PFSK-1 (cell line): Measurements from ENCODE around the gene TPSD1.

Experiments used
- FOXP2 ChIP-seq: optimal IDR thresholded peaks from 2 replicates; pipeline ENCODE3; 2011; ENCODE audit warnings: borderline replicate concordance, control low read depth, inconsistent platforms; ENCODE audit not compliant: insufficient read depth; ENCODE audit errors: extremely low read length, extremely low read depth
- POLR2AphosphoS5 ChIP-seq: IDR thresholded peaks from 2 replicates; pipeline ENCODE4 v1.6.1; 2012; ENCODE audit warnings: low read depth, mild to moderate bottlenecking, control low read depth, low read length, moderate library complexity
- SIN3A ChIP-seq: IDR thresholded peaks from 2 replicates; pipeline ENCODE4 v1.6.1; 2012; ENCODE audit warnings: mild to moderate bottlenecking, low read length, moderate library complexity, borderline replicate concordance; ENCODE audit not compliant: insufficient read depth
- TAF1 ChIP-seq: IDR thresholded peaks from 2 replicates; pipeline ENCODE4 v1.6.1; 2012; ENCODE audit warnings: low read length, control low read depth, borderline replicate concordance; ENCODE audit not compliant: insufficient read depth
- TF ChIP-seq, protein P1 (sequence below), 2 experiments: IDR thresholded peaks; 2 replicates each; pipeline versions ENCODE4 v1.6.1 to v1.8.0; 2011 to 2012; ENCODE audit warnings: low read depth in 2 of 2, low read length in 2 of 2, control low read depth in 1 of 2, inconsistent platforms in 1 of 2, mild to moderate bottlenecking in 1 of 2, moderate library complexity in 1 of 2; ENCODE audit not compliant: insufficient read depth in 1 of 2

Gene TPSD1

DNA sequence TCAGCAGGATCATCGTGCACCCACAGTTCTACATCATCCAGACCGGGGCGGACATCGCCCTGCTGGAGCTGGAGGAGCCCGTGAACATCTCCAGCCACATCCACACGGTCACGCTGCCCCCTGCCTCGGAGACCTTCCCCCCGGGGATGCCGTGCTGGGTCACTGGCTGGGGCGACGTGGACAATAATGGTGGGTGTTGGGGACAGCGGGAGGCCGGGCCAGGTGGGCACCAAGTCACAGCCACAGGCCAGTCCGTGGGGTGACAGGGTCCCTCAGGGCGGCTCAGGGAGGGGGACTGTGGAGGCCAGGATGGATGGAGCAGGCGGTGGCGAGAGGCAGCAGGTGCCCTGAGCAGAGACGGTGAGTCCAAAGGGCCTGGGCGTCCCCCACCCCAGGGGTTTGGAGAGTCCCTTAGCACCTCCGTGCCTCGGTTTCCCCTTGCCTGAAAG is 1.0 kb downstream of the TPSD1 start:
- no peak for TF ChIP-seq TAF1
- no peak for TF ChIP-seq SIN3A
- no peak for TF ChIP-seq FOXP2
- TF ChIP-seq, protein P1, sequence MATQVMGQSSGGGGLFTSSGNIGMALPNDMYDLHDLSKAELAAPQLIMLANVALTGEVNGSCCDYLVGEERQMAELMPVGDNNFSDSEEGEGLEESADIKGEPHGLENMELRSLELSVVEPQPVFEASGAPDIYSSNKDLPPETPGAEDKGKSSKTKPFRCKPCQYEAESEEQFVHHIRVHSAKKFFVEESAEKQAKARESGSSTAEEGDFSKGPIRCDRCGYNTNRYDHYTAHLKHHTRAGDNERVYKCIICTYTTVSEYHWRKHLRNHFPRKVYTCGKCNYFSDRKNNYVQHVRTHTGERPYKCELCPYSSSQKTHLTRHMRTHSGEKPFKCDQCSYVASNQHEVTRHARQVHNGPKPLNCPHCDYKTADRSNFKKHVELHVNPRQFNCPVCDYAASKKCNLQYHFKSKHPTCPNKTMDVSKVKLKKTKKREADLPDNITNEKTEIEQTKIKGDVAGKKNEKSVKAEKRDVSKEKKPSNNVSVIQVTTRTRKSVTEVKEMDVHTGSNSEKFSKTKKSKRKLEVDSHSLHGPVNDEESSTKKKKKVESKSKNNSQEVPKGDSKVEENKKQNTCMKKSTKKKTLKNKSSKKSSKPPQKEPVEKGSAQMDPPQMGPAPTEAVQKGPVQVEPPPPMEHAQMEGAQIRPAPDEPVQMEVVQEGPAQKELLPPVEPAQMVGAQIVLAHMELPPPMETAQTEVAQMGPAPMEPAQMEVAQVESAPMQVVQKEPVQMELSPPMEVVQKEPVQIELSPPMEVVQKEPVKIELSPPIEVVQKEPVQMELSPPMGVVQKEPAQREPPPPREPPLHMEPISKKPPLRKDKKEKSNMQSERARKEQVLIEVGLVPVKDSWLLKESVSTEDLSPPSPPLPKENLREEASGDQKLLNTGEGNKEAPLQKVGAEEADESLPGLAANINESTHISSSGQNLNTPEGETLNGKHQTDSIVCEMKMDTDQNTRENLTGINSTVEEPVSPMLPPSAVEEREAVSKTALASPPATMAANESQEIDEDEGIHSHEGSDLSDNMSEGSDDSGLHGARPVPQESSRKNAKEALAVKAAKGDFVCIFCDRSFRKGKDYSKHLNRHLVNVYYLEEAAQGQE (IDR thresholded peaks at IDR 0.05; ENCODE audit: insufficient read depth in 1 of 2, low read depth in 2 of 2, low read length in 2 of 2): no peak
- TF ChIP-seq POLR2AphosphoS5: no peak

DNA sequence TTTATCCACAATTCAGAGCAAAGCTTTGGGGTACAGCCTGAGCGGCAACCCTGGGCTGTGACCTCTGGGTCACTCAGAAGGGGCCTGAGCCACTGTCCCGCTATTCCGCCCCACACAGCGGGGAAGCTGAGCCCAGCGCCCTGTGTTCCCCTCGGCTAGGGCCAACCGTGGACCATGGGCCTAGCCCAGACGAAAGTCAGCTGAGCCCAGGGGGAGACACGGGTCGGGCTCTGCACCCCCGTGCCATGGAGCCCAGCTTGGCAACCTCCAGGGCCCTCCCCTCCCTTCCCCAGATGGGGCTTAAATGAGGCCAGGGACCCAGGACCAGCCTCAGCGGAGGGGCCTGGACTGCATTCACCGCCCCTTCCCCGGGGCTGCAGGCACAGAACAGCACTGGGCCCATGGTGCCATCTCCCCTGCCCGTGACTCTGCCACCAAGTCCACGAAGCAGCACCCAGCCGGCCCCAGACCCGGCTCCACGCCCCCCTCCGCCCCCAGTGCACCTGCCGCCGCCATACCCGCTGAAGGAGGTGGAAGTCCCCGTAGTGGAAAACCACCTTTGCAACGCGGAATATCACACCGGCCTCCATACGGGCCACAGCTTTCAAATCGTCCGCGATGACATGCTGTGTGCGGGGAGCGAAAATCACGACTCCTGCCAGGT is 1.8 kb downstream of the TPSD1 start:
- TF ChIP-seq, protein P1 (IDR thresholded peaks at IDR 0.05; ENCODE audit: insufficient read depth in 1 of 2, low read depth in 2 of 2, low read length in 2 of 2): no peak

DNA sequence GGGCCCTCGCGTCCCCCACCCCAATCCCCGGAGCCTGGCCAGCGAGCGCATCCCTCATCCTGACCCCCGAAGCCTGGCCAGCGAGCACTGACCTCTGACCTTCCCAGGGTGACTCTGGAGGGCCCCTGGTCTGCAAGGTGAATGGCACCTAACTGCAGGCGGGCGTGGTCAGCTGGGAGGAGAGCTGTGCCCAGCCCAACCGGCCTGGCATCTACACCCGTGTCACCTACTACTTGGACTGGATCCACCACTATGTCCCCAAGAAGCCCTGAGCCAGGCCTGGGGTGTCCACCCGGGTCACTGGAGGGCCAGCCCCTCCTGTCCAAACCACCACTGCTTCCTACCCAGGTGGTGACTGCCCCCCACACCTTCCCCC is 2.3 kb downstream of the TPSD1 start:
- TF ChIP-seq POLR2AphosphoS5 (no peak), TAF1 (no peak), FOXP2 (no peak), SIN3A (no peak)
- TF ChIP-seq, protein P1 (IDR thresholded peaks at IDR 0.05; ENCODE audit: insufficient read depth in 1 of 2, low read depth in 2 of 2, low read length in 2 of 2): no peak

DNA sequence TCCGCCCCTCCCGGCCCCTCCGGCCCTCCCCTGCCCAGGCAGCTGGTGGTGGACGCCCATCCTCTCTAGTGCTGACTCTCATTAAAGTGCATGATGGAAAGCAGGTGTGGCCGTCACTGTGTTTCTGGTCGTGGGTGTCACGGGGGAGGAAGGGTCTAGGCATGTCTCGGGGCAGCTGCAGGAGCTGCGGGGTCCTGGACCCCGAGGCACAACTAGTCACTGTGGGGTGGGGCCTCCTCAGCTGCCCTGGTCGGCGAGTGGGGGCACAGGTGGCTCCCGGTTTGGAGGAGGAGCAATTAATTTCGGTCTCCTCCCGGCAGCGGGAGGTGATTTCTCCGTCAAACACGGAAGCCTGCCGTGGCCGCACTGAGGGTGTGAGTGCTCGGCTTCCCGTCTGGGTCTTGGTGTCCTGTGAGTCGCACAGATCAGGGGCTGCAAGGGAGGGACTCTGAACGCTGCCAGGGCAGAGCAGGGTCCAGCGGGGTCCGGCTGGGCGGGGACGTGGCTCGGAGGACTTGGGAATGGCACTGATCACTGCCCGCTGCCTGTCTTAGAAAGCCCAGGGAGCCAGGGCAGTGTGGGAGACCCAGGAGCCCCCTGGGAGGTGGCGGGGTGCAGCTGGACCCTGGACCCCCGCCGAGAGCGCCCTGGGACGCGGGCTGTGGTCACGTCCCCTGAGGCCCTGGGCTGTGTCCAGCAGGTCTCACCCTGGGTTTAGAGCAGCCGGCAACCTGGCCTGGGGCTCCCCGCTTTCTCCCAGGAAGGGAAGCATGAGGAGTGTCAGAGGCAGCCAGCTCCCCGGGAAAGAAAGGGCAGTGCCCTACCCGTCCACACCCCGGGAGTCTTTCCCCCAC is 3.3 kb downstream of the TPSD1 start:
- TF ChIP-seq, protein P1 (IDR thresholded peaks at IDR 0.05; ENCODE audit: insufficient read depth in 1 of 2, low read depth in 2 of 2, low read length in 2 of 2): no peak
- no peak for TF ChIP-seq TAF1
- TF ChIP-seq SIN3A: no peak
- TF ChIP-seq POLR2AphosphoS5: no peak
- no peak for TF ChIP-seq FOXP2

DNA sequence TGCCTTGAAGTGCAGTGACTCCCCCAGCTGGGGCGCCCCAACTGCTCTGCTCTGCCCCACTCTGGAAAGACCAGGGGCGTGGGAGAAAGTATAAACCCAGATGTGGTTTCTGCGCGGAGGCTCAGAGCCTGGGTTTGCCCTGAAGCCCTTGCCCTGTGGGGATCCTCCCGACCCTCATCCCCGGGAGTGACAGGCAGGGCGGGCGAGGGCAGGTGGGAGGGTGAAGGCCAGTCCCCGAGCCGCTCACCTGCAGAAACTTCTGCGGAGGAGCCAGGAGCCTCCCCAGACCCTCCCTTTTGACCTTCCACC is 3.8 kb downstream of the TPSD1 start:
- TF ChIP-seq SIN3A (no peak), TAF1 (no peak), POLR2AphosphoS5 (no peak), FOXP2 (no peak)
- TF ChIP-seq, protein P1 (IDR thresholded peaks at IDR 0.05; ENCODE audit: insufficient read depth in 1 of 2, low read depth in 2 of 2, low read length in 2 of 2): no peak
